Amniotic stem cell (primary cell): ENCODE results near the gene PAX1.

Experiments
- DNase-seq: peaks from one replicate; lab custom pipeline; 2025; lab: John Stamatoyannopoulos, UW

PAX1 gene

GRCh38 chr20:21739682-21740081 is 34.2 kb downstream of the PAX1 start:
- DNase-seq = no peak

GRCh38 chr20:21741266-21741665 is 35.8 kb downstream of the PAX1 start:
- no peak for DNase-seq

GRCh38 chr20:21762646-21763045 is 57.2 kb downstream of the PAX1 start:
- DNase-seq = no peak

GRCh38 chr20:21767200-21767738 is 61.8 kb downstream of the PAX1 start:
- DNase-seq = no peak

GRCh38 chr20:21767739-21768223 is 62.3 kb downstream of the PAX1 start:
- DNase-seq = no peak
